HCT116 (cell line): Measurements from ENCODE around the gene SLC44A1. TPM values are rescaled to one million over a fixed set of nuclear protein-coding genes. Genes with fewer than 3 reads are reported as not detected.

Experiments used
- ATAC-seq: fragments of 200-7000 bp; cut with Tn5 transposase; 2 replicates; pipeline ENCODE4 v1.9.1; 2020; ENCODE audit warnings: mild to moderate bottlenecking, moderate library complexity
- BruUV-seq: library from RNA; stranded (reverse); fragments of 400-500 nt; replicated peaks from 2 replicates; lab custom pipeline; 2021; lab: Mats Ljungman, UMichigan
- CTCF ChIA-PET: fragments of 300-600 bp; sonication (Branson Sonifier 250); formaldehyde crosslinking; loops from one replicate; lab custom pipeline; 2021; ENCODE audit warnings: antibody characterized with exemption; lab: Charles Lee
- POLR2A ChIA-PET: fragments of 300-600, 350-600 bp; sonication (Branson Sonifier 250); formaldehyde crosslinking; loops from one replicate; lab custom pipeline; 2021; ENCODE audit warnings: antibody characterized with exemption; lab: Charles Lee
- RAD21 ChIA-PET, 2 experiments: fragments of 300-600 bp; sonication (Branson Sonifier 250); formaldehyde crosslinking; loops; one replicate each; lab custom pipeline; 2023; ENCODE audit warnings: low total read pairs in 2 of 2; ENCODE audit not compliant: uncharacterized antibody in 2 of 2, unreplicated experiment in 2 of 2, low non-redundant PET in 1 of 2; lab: Charles Lee
- DNase-seq: peaks from one replicate; pipeline ENCODE4 v3.0.0-alpha.2; 2010; ENCODE audit warnings: low read depth, low spot score
- H2AFZ ChIP-seq: fragments of 200-600 bp; shearing (Covaris generic), sonication (generic); 2 replicates; pipeline ENCODE4 v1.6.1; 2017; ENCODE audit warnings: low read depth, mixed run types, mixed read lengths, antibody characterized with exemption, low read length; ENCODE audit not compliant: poor library complexity, severe bottlenecking
- H3K27ac ChIP-seq: 2 replicates; pipeline ENCODE4 v1.5.1; 2012; ENCODE audit warnings: low read depth, low read length
- H3K27me3 ChIP-seq: fragments of 200-600 bp; sonication (generic); 2 replicates; pipeline ENCODE4 v1.6.1; 2016; ENCODE audit warnings: mixed run types, low read length, mixed read lengths; ENCODE audit not compliant: insufficient read depth
- H3K36me3 ChIP-seq, 2 experiments: fragments of 200-500 bp in 1 of 2; fragments of 200-600 bp in 1 of 2; sonication (Bioruptor generic) in 1 of 2; sonication (generic) in 1 of 2; 2 replicates each; pipeline versions ENCODE4 v1.5.1 to v1.6.1; 2014 to 2016; ENCODE audit warnings: low read length in 2 of 2, inconsistent platforms in 1 of 2, mixed read lengths in 1 of 2, mixed run types in 1 of 2; ENCODE audit not compliant: insufficient read depth in 2 of 2, control insufficient read depth in 1 of 2
- H3K4me1 ChIP-seq, 2 experiments: fragments of 200-600 bp in 1 of 2; sonication (generic) in 1 of 2; 2 replicates each; pipeline versions ENCODE4 v1.5.1 to v1.6.1; 2012 to 2017; ENCODE audit warnings: low read length in 2 of 2, inconsistent platforms in 1 of 2, mild to moderate bottlenecking in 1 of 2, mixed read lengths in 1 of 2, mixed run types in 1 of 2, moderate library complexity in 1 of 2; ENCODE audit not compliant: insufficient read depth in 2 of 2, control insufficient read depth in 1 of 2
- H3K4me2 ChIP-seq: fragments of 200-600 bp; sonication (generic); 2 replicates; pipeline ENCODE4 v1.6.1; 2017; ENCODE audit warnings: mixed run types, low read length, mixed read lengths
- H3K4me3 ChIP-seq, 2 experiments: fragments of 200-600 bp in 1 of 2; sonication (generic) in 1 of 2; replicated peaks in 1 of 2; 2 replicates each; pipeline ENCODE4 v1.5.1; 2011 to 2016; ENCODE audit warnings: low read length in 2 of 2, control low read depth in 1 of 2, low read depth in 1 of 2, mild to moderate bottlenecking in 1 of 2, mixed read lengths in 1 of 2, mixed run types in 1 of 2
- H3K79me2 ChIP-seq: fragments of 200-600 bp; sonication (generic); 2 replicates; pipeline ENCODE4 v1.6.1; 2017; ENCODE audit warnings: mild to moderate bottlenecking, mixed run types, low read length, moderate library complexity, mixed read lengths; ENCODE audit not compliant: insufficient read depth
- H3K9ac ChIP-seq: fragments of 200-600 bp; sonication (generic); 2 replicates; pipeline ENCODE4 v1.6.1; 2016; ENCODE audit warnings: low read length, mixed read lengths
- H3K9me2 ChIP-seq: fragments of 200-600 bp; sonication (generic), shearing (Covaris generic); 2 replicates; pipeline ENCODE4 v1.6.1; 2017; ENCODE audit warnings: mixed run types, mild to moderate bottlenecking, moderate library complexity; ENCODE audit not compliant: insufficient read depth
- H3K9me3 ChIP-seq, 2 experiments: fragments of 200-500 bp in 1 of 2; fragments of 200-600 bp in 1 of 2; sonication (Bioruptor generic) in 1 of 2; sonication (generic) in 1 of 2; 2 replicates each; pipeline ENCODE4 v1.6.1; 2014 to 2017; ENCODE audit warnings: low read length in 2 of 2, mixed read lengths in 2 of 2, inconsistent platforms in 1 of 2, low read depth in 1 of 2, mild to moderate bottlenecking in 1 of 2, mixed run types in 1 of 2, moderate library complexity in 1 of 2; ENCODE audit not compliant: control insufficient read depth in 1 of 2, insufficient read depth in 1 of 2
- H4K20me1 ChIP-seq: fragments of 200-600 bp; sonication (generic), shearing (Covaris generic); 2 replicates; pipeline ENCODE4 v1.6.1; 2017; ENCODE audit warnings: mixed run types, mild to moderate bottlenecking, moderate library complexity; ENCODE audit not compliant: insufficient read depth
- ATF3 ChIP-seq: IDR thresholded peaks from 2 replicates; pipeline ENCODE4 v1.6.1; 2012
- CBX3 ChIP-seq: IDR thresholded peaks from 2 replicates; pipeline ENCODE4 v1.6.1; 2012; ENCODE audit warnings: low read depth
- CTCF ChIP-seq, 3 experiments: fragments of 200-600 bp in 1 of 3; sonication (generic) in 1 of 3; IDR thresholded peaks in 2 of 3; conservative IDR thresholded peaks in 1 of 3; 2 replicates each; pipeline ENCODE4 v1.5.1; 2012 to 2017; ENCODE audit warnings: low read depth in 2 of 3, low read length in 2 of 3, antibody characterized with exemption in 1 of 3, borderline replicate concordance in 1 of 3, control low read depth in 1 of 3, mild to moderate bottlenecking in 1 of 3, mixed read lengths in 1 of 3, mixed run types in 1 of 3, moderate library complexity in 1 of 3; ENCODE audit not compliant: insufficient read depth in 1 of 3
- FOSL1 ChIP-seq: IDR thresholded peaks from 2 replicates; pipeline ENCODE4 v1.6.1; 2012; ENCODE audit warnings: low read depth
- MAX ChIP-seq: IDR thresholded peaks from 2 replicates; pipeline ENCODE4 v1.6.1; 2012
- POLR2AphosphoS5 ChIP-seq: IDR thresholded peaks from 2 replicates; pipeline ENCODE4 v1.6.1; 2011; ENCODE audit warnings: mild to moderate bottlenecking, low read depth, low read length, moderate library complexity
- YY1 ChIP-seq: IDR thresholded peaks from 2 replicates; pipeline ENCODE4 v1.6.1; 2011; ENCODE audit warnings: low read length, low read depth, moderate library complexity, mild to moderate bottlenecking; ENCODE audit not compliant: insufficient replicate concordance; ENCODE audit errors: extremely low read depth
- ZBTB33 ChIP-seq: IDR thresholded peaks from 2 replicates; pipeline ENCODE4 v1.6.1; 2011; ENCODE audit warnings: mild to moderate bottlenecking, low read length, moderate library complexity; ENCODE audit not compliant: insufficient replicate concordance; ENCODE audit errors: extremely low read depth
- intact Hi-C: fragments of 100-400 bp; cut with micrococcal nuclease; formaldehyde crosslinking; loops from 2 replicates; pipeline ENCODE4 v1.10.0; 2022
- total RNA-seq: library from RNA; stranded (reverse); gene quantifications from one replicate; pipeline ENCODE4 v1.2.1, GENCODE V29; 2021; ENCODE audit not compliant: unreplicated experiment

SLC44A1 gene
- total RNA-seq, 1 experiment from 2014 or later = 44.1 TPM

GRCh38 chr9:105403552-105404248 is 159.2 kb downstream of the SLC44A1 start:
- H3K36me3 ChIP-seq = no peaks in the 10 kb centered on the region
- no peaks in the 10 kb centered on the region for H3K9me2 ChIP-seq
- no peaks in the 10 kb centered on the region for H4K20me1 ChIP-seq
- H3K4me3 ChIP-seq = no peak overlapping the region
- H3K9ac ChIP-seq = no peak overlapping the region
- no peak for ATAC-seq
- H3K79me2 ChIP-seq = no peaks in the 10 kb centered on the region
- no peaks in the 10 kb centered on the region for H3K4me1 ChIP-seq
- BruUV-seq = no TSS peak
- TF ChIP-seq CBX3 (no peak), FOSL1 (no peak), ZBTB33 (no peak), POLR2AphosphoS5 (no peak), ATF3 (no peak), MAX (no peak), YY1 (no peak), CTCF (IDR thresholded peaks at IDR 0.05 in 2 of 3, conservative IDR thresholded peaks at IDR 0.05 in 1 of 3; ENCODE audit: borderline replicate concordance in 1 of 3, insufficient read depth in 1 of 3, low read depth in 2 of 3, low read length in 2 of 3) (no peak)
- no peak overlapping the region for H2AFZ ChIP-seq
- ChIA-PET RAD21 (no interaction called here), CTCF (interaction anchor here (0.6 kb wide), 1 partner anchor 287 kb away, joined by 3 read pairs; no protein-coding TSS in a partner anchor), POLR2A (no interaction called here)
- DNase-seq = no peak
- no peaks in the 10 kb centered on the region for H3K9me3 ChIP-seq
- H3K27ac ChIP-seq = no peak overlapping the region
- intact Hi-C loops = no loop called here
- H3K4me2 ChIP-seq = no peak overlapping the region
- H3K27me3 ChIP-seq = no peaks in the 10 kb centered on the region
